ENCODE results near the gene KCNK3. TPM values are rescaled to one million over a fixed set of nuclear protein-coding genes. Genes with fewer than 3 reads are reported as not detected.

KCNK3 gene
- total RNA-seq, 1 donor from 2014 or later = not detected

- Mint-ChIP-seq H3K4me1 (ENCODE audit: unreplicated experiment) (peaks cover 6% of the 10 kb centered on the region), H3K9me3 (ENCODE audit: unreplicated experiment) (no peaks in the 10 kb centered on the region), H3K4me3 (ENCODE audit: unreplicated experiment) (no peak overlapping the region), H3K36me3 (ENCODE audit: low read depth, unreplicated experiment) (no peaks in the 10 kb centered on the region), H3K27me3 (ENCODE audit: unreplicated experiment) (peaks cover 9% of the 10 kb centered on the region), H3K27ac (ENCODE audit: unreplicated experiment) (no peak overlapping the region)
- TF ChIP-seq CTCF (IDR thresholded peaks at IDR 0.05; ENCODE audit: unreplicated experiment) = no peak
- DNase-seq (ENCODE audit: low spot score) = no peak
These were observed 39.9 kb downstream of the KCNK3 start for GRCh38 chr2:26732446-26732845.

GRCh38 chr2:26733413-26733812 lies 40.9 kb downstream of the KCNK3 start:
- no peak for DNase-seq (ENCODE audit: low spot score)
- Mint-ChIP-seq H3K27ac (ENCODE audit: unreplicated experiment) (no peak overlapping the region), H3K4me1 (ENCODE audit: unreplicated experiment) (peaks cover 6% of the 10 kb centered on the region), H3K4me3 (ENCODE audit: unreplicated experiment) (no peak overlapping the region), H3K9me3 (ENCODE audit: unreplicated experiment) (no peaks in the 10 kb centered on the region), H3K36me3 (ENCODE audit: low read depth, unreplicated experiment) (no peaks in the 10 kb centered on the region), H3K27me3 (ENCODE audit: unreplicated experiment) (peaks cover 9% of the 10 kb centered on the region)
- no peak for TF ChIP-seq CTCF (IDR thresholded peaks at IDR 0.05; ENCODE audit: unreplicated experiment)

GRCh38 chr2:26735097-26735496 lies 42.6 kb downstream of the KCNK3 start:
- Mint-ChIP-seq H3K27me3 (ENCODE audit: unreplicated experiment) (peaks cover 9% of the 10 kb centered on the region), H3K4me1 (ENCODE audit: unreplicated experiment) (peaks cover 6% of the 10 kb centered on the region), H3K27ac (ENCODE audit: unreplicated experiment) (no peak overlapping the region), H3K36me3 (ENCODE audit: low read depth, unreplicated experiment) (no peaks in the 10 kb centered on the region), H3K4me3 (ENCODE audit: unreplicated experiment) (no peak overlapping the region), H3K9me3 (ENCODE audit: unreplicated experiment) (no peaks in the 10 kb centered on the region)
- no peak for DNase-seq (ENCODE audit: low spot score)
- TF ChIP-seq CTCF (IDR thresholded peaks at IDR 0.05; ENCODE audit: unreplicated experiment) = no peak

- Mint-ChIP-seq H3K4me3 (ENCODE audit: unreplicated experiment) (no peak overlapping the region), H3K4me1 (ENCODE audit: unreplicated experiment) (peaks cover 6% of the 10 kb centered on the region), H3K27ac (ENCODE audit: unreplicated experiment) (no peak overlapping the region), H3K9me3 (ENCODE audit: unreplicated experiment) (no peaks in the 10 kb centered on the region), H3K27me3 (ENCODE audit: unreplicated experiment) (peaks cover 8% of the 10 kb centered on the region), H3K36me3 (ENCODE audit: low read depth, unreplicated experiment) (no peaks in the 10 kb centered on the region)
- no peak for TF ChIP-seq CTCF (IDR thresholded peaks at IDR 0.05; ENCODE audit: unreplicated experiment)
- DNase-seq (ENCODE audit: low spot score) = no peak
These were observed 43.5 kb downstream of the KCNK3 start for GRCh38 chr2:26735883-26736588.

GRCh38 chr2:26737221-26737620 lies 44.7 kb downstream of the KCNK3 start:
- peaks cover 11% of the 10 kb centered on the region for H3K27me3 Mint-ChIP-seq (ENCODE audit: unreplicated experiment)
- H3K36me3 Mint-ChIP-seq (ENCODE audit: low read depth, unreplicated experiment) = no peaks in the 10 kb centered on the region
- no peak overlapping the region for H3K4me3 Mint-ChIP-seq (ENCODE audit: unreplicated experiment)
- H3K27ac Mint-ChIP-seq (ENCODE audit: unreplicated experiment) = no peak overlapping the region
- TF ChIP-seq CTCF (IDR thresholded peaks at IDR 0.05; ENCODE audit: unreplicated experiment) = no peak
- no peak for DNase-seq (ENCODE audit: low spot score)
- peaks cover 6% of the 10 kb centered on the region for H3K4me1 Mint-ChIP-seq (ENCODE audit: unreplicated experiment)
- no peaks in the 10 kb centered on the region for H3K9me3 Mint-ChIP-seq (ENCODE audit: unreplicated experiment)
